Tibial nerve (tissue), 4 donors: ENCODE measurements around the gene TBC1D5. TPM values are rescaled to one million over a fixed set of nuclear protein-coding genes. Genes with fewer than 3 reads are reported as not detected.

Experiments
- DNase-seq, 2 donors: peaks; one replicate each; pipeline ENCODE4 v3.0.0-alpha.2; 2019; ENCODE audit warnings: low spot score in 2 of 2
- H3K27ac ChIP-seq, 4 donors: fragments of 200-600 bp; sonication (generic) in 3 of 4; one replicate each; pipeline ENCODE4 v1.5.1; 2017 to 2019; ENCODE audit warnings: mild to moderate bottlenecking in 1 of 4
- H3K27me3 ChIP-seq, 2 donors: fragments of 200-600 bp; sonication (generic) in 1 of 2; one replicate each; pipeline versions ENCODE4 v1.5.1 to v1.6.0; 2017 to 2019
- H3K36me3 ChIP-seq, 3 donors: fragments of 200-600 bp; sonication (generic); one replicate each; pipeline ENCODE4 v1.5.1; 2018 to 2019
- H3K4me1 ChIP-seq, 4 donors: fragments of 200-600 bp; sonication (generic) in 3 of 4; one replicate each; pipeline ENCODE4 v1.5.1; 2017 to 2019
- H3K4me3 ChIP-seq, 4 donors: fragments of 200-600 bp; sonication (generic) in 3 of 4; one replicate each; pipeline ENCODE4 v1.5.1; 2017 to 2019; ENCODE audit warnings: mild to moderate bottlenecking in 1 of 4, moderate library complexity in 1 of 4
- H3K9me3 ChIP-seq, 4 donors: fragments of 200-600 bp; sonication (generic) in 3 of 4; one replicate each; pipeline ENCODE4 v1.5.1; 2017 to 2019
- EP300 ChIP-seq, 2 donors: sonication (generic); formaldehyde crosslinking; IDR thresholded peaks; one replicate each; pipeline ENCODE4 v1.6.1; 2017; ENCODE audit warnings: antibody characterized with exemption in 2 of 2, mild to moderate bottlenecking in 1 of 2
- POLR2A ChIP-seq, 2 donors: fragments of 450-650 bp; IDR thresholded peaks; one replicate each; pipeline ENCODE4 v1.6.1; 2017; ENCODE audit warnings: antibody characterized with exemption in 2 of 2, mild to moderate bottlenecking in 2 of 2, moderate library complexity in 2 of 2
- WGBS, 2 donors: methylation state at CpG; one replicate each; pipeline ENCODE4 v1.1.5; 2018; 5-methylcytosine and 5-hydroxymethylcytosine counted together
- total RNA-seq, 4 donors: library from RNA; depleted of rRNA; stranded (reverse); fragments of >200 nt; gene quantifications; one replicate each; pipeline ENCODE4 v1.1.0, GENCODE V29; 2016
- TF ChIP-seq, protein P1 (sequence below), 5 experiments: fragments of 200-600 bp in 3 of 5; fragments of 450-650 bp in 2 of 5; sonication (generic) in 3 of 5; IDR thresholded peaks; one replicate each; pipeline ENCODE4 v1.5.1; 2016 to 2019; ENCODE audit warnings: antibody characterized with exemption in 5 of 5, mild to moderate bottlenecking in 3 of 5, moderate library complexity in 2 of 5

TBC1D5 gene
- total RNA-seq, 4 donors from 2014 or later, result 55.2 to 128 (median 79.4) TPM

- H3K4me1 ChIP-seq, result peaks cover 0 to 8% (median 7%) of the 10 kb centered on the region in 4 donors
- 65 to 81% methylated on average over 6 of the region's 6 CpGs for WGBS, 2 donors
- TF ChIP-seq EP300 (IDR thresholded peaks at IDR 0.05) (no peak), POLR2A (IDR thresholded peaks at IDR 0.05) (no peak)
- TF ChIP-seq, protein P1, sequence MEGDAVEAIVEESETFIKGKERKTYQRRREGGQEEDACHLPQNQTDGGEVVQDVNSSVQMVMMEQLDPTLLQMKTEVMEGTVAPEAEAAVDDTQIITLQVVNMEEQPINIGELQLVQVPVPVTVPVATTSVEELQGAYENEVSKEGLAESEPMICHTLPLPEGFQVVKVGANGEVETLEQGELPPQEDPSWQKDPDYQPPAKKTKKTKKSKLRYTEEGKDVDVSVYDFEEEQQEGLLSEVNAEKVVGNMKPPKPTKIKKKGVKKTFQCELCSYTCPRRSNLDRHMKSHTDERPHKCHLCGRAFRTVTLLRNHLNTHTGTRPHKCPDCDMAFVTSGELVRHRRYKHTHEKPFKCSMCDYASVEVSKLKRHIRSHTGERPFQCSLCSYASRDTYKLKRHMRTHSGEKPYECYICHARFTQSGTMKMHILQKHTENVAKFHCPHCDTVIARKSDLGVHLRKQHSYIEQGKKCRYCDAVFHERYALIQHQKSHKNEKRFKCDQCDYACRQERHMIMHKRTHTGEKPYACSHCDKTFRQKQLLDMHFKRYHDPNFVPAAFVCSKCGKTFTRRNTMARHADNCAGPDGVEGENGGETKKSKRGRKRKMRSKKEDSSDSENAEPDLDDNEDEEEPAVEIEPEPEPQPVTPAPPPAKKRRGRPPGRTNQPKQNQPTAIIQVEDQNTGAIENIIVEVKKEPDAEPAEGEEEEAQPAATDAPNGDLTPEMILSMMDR (IDR thresholded peaks at IDR 0.05), result no peak
- H3K27me3 ChIP-seq, result no peaks in the 10 kb centered on the region
- no peak for DNase-seq
- H3K36me3 ChIP-seq, result no peaks in the 10 kb centered on the region
- H3K27ac ChIP-seq, result no peak overlapping the region
- H3K4me3 ChIP-seq, result no peak overlapping the region
- H3K9me3 ChIP-seq, result no peaks in the 10 kb centered on the region
Observed at GRCh38 chr3:17747174-17747889, 4.9 kb upstream of the TBC1D5 start.

- TF ChIP-seq, protein P1 (IDR thresholded peaks at IDR 0.05), result no peak
- TF ChIP-seq EP300 (IDR thresholded peaks at IDR 0.05), result no peak
- no peak for TF ChIP-seq POLR2A (IDR thresholded peaks at IDR 0.05)
- WGBS, 2 donors, result 64 to 76% methylated on average over 2 of the region's 2 CpGs
- peaks cover 0 to 13% (median 11%) of the 10 kb centered on the region in 4 donors for H3K4me1 ChIP-seq
- no peaks in the 10 kb centered on the region for H3K27me3 ChIP-seq
- H3K4me3 ChIP-seq, result no peak overlapping the region
- DNase-seq, result no peak
- H3K27ac ChIP-seq, result no peak overlapping the region
- no peaks in the 10 kb centered on the region for H3K36me3 ChIP-seq
- H3K9me3 ChIP-seq, result no peaks in the 10 kb centered on the region
Observed at GRCh38 chr3:17745894-17746293, 3.5 kb upstream of the TBC1D5 start.

DNA sequence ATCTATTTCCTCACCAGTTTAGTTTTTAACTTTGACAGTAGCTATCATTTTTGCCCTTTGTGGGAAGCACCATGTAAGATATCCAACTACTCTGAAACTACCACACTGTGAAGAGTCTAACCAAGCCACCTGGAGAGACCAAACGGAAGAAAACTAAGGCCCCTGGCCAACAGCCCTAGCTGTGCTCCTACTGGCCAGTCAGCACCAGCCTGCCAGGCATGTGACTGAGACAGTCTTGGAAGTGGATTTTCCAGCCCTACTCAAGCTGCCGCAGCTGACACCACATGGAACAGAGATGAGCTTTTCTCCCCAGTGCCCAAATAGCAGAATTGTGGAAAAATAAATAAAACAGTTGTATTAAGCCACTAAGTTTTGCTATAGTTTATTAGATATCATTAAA is 2.9 kb upstream of the TBC1D5 start:
- H3K4me1 ChIP-seq, result peaks cover 0 to 19% (median 14%) of the 10 kb centered on the region in 4 donors
- WGBS, 2 donors, result 58 to 79% methylated on average over 2 of the region's 2 CpGs
- no peak overlapping the region for H3K4me3 ChIP-seq

DNA sequence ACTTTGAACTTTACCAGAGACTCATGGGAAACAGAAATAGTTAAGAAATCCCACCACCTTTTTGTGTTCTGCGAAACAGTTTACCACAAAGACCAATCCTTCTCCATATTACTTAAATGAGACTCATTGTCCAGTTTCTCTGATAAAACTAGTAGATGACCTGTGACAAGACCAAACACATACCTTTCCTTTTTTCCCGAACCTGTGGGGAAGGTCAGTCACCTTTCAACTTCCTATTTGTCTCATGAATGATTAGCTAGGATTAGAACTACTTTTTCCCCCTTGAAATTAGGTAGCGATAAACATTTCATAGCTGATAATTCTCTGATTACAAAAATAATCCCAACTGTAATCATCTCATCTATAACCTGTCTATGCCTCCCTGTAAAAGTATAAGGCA is 2.3 kb upstream of the TBC1D5 start:
- H3K4me3 ChIP-seq, result no peak overlapping the region
- H3K27ac ChIP-seq, result no peak overlapping the region
- H3K27me3 ChIP-seq, result no peaks in the 10 kb centered on the region
- H3K36me3 ChIP-seq, result no peaks in the 10 kb centered on the region
- WGBS, 2 donors, result 74 to 93% methylated on average over 3 of the region's 3 CpGs
- no peak for DNase-seq
- no peaks in the 10 kb centered on the region for H3K9me3 ChIP-seq
- H3K4me1 ChIP-seq, result peaks cover 0 to 25% (median 19%) of the 10 kb centered on the region in 4 donors
- TF ChIP-seq, protein P1 (IDR thresholded peaks at IDR 0.05), result no peak
- TF ChIP-seq EP300 (IDR thresholded peaks at IDR 0.05) (no peak), POLR2A (IDR thresholded peaks at IDR 0.05) (no peak)

More for the DNA sequence above, 2.9 kb upstream of the TBC1D5 start:
- DNase-seq, result no peak
- Histone ChIP-seq H3K27ac (no peak overlapping the region), H3K27me3 (no peaks in the 10 kb centered on the region), H3K9me3 (no peaks in the 10 kb centered on the region), H3K36me3 (no peaks in the 10 kb centered on the region)
- TF ChIP-seq, protein P1 (IDR thresholded peaks at IDR 0.05), result no peak
- no peak for TF ChIP-seq POLR2A (IDR thresholded peaks at IDR 0.05)
- no peak for TF ChIP-seq EP300 (IDR thresholded peaks at IDR 0.05)

DNA sequence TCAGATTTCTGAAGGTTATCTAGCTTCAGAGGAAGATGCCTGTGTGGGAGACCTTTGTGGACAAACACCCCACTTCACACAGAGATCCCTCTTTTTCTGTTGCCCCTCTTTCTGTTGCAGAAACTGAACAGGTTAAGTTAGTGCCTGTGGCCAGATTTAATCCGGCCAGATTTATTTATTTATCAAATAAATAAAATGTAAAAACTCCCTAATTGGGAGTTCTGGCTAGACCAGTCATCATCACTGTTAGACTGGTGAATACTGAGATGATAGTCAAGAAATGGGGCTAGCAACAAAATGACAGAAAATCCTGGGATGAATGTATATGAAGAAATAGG is 1.2 kb upstream of the TBC1D5 start:
- 26 to 35% methylated on average over 1 of the region's 1 CpG for WGBS, 2 donors
- Histone ChIP-seq H3K36me3 (no peaks in the 10 kb centered on the region), H3K27me3 (no peaks in the 10 kb centered on the region), H3K4me3 (no peak overlapping the region), H3K9me3 (no peaks in the 10 kb centered on the region), H3K4me1 (peaks cover 0 to 36% (median 24%) of the 10 kb centered on the region in 4 donors), H3K27ac (peak overlapping the region in 3 of 4 donors; percentile 96 to 99 (median 99))
- TF ChIP-seq POLR2A (IDR thresholded peaks at IDR 0.05) (no peak), EP300 (IDR thresholded peaks at IDR 0.05) (no peak)
- TF ChIP-seq, protein P1 (IDR thresholded peaks at IDR 0.05), result no peak
- DNase-seq, result no peak
